OCI-LY3 (cell line): Measurements from ENCODE around the gene CMTM2.

Source experiments
- H2AFZ ChIP-seq: fragments of 200-600, 300-600 bp; shearing (Covaris generic); 2 replicates; pipeline ENCODE4 v1.6.0; 2014; ENCODE audit warnings: antibody characterized with exemption, low read depth, low read length
- H3K27ac ChIP-seq: fragments of 200-600, 300-600 bp; sonication (generic); 2 replicates; pipeline ENCODE4 v1.5.1; 2014; ENCODE audit warnings: mild to moderate bottlenecking, low read length, moderate library complexity, mixed read lengths
- H3K27me3 ChIP-seq: fragments of 200-600, 300-600 bp; sonication (generic); 2 replicates; pipeline ENCODE4 v1.6.1; 2014; ENCODE audit warnings: low read depth, low read length, mixed read lengths
- H3K36me3 ChIP-seq: fragments of 200-600, 300-600 bp; sonication (generic); replicated peaks from 2 replicates; pipeline ENCODE3; 2014; ENCODE audit warnings: low read depth, low read length, mixed read lengths
- H3K4me1 ChIP-seq: fragments of 300-600, 200-600 bp; sonication (generic); 2 replicates; pipeline ENCODE4 v1.6.1; 2014; ENCODE audit warnings: low read length, mixed read lengths
- H3K4me2 ChIP-seq: fragments of 200-600, 300-600 bp; sonication (generic); 2 replicates; pipeline ENCODE4 v1.6.1; 2014; ENCODE audit warnings: low read length, mixed read lengths
- H3K4me3 ChIP-seq: fragments of 300-600, 200-600 bp; sonication (generic); 2 replicates; pipeline ENCODE4 v1.5.1; 2014; ENCODE audit warnings: antibody characterized with exemption, mild to moderate bottlenecking, low read length, moderate library complexity
- H3K79me2 ChIP-seq: fragments of 300-600, 200-600 bp; shearing (Covaris generic); 2 replicates; pipeline ENCODE4 v1.6.1; 2014; ENCODE audit warnings: mild to moderate bottlenecking, low read length, mixed read lengths
- H3K9ac ChIP-seq: fragments of 300-600, 200-600 bp; shearing (Covaris generic); 2 replicates; pipeline ENCODE4 v1.6.0; 2014; ENCODE audit warnings: mild to moderate bottlenecking, low read length, moderate library complexity
- H3K9me3 ChIP-seq: fragments of 200-600, 300-600 bp; shearing (Covaris generic); 2 replicates; pipeline ENCODE4 v1.6.1; 2014; ENCODE audit warnings: low read length, mixed read lengths; ENCODE audit not compliant: insufficient read depth
- H4K20me1 ChIP-seq: fragments of 200-600, 300-600 bp; sonication (generic); 2 replicates; pipeline ENCODE4 v1.6.1; 2016; ENCODE audit warnings: low read length, mixed read lengths; ENCODE audit not compliant: insufficient read depth
- CTCF ChIP-seq: fragments of 200-600, 300-600 bp; sonication (generic); IDR thresholded peaks from 2 replicates; pipeline ENCODE4 v1.5.1; 2014; ENCODE audit warnings: antibody characterized with exemption, low read length, low read depth
- EZH2phosphoT487 ChIP-seq: fragments of 200-600 bp; shearing (Covaris generic); IDR thresholded peaks from 2 replicates; pipeline ENCODE4 v1.6.1; 2018; ENCODE audit warnings: antibody characterized with exemption, mixed run types, low read depth

The CMTM2 gene

DNA sequence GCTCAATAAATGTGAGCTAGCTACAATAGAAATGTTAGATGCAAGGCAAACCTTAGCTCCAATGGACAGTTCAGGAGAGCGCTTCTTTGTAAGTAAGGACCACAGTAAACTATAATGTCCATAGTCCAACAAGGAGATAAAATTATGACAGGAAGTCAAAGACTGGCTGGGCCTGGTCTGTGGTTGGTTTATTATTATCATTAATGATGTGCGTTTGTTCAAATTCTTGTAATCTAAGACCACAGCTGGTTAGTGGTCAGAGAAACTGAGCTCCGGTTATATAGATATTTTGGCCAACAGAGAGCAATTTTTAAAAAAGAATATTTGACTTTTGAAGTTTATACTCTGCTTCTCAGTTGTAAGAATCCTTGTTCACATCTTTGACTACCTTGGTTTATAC, 4.7 kb upstream of the CMTM2 start:
- TF ChIP-seq CTCF (no peak), EZH2phosphoT487 (no peak)
- no peak overlapping the region for H3K4me2 ChIP-seq
- no peaks in the 10 kb centered on the region for H3K36me3 ChIP-seq
- no peaks in the 10 kb centered on the region for H3K79me2 ChIP-seq
- H3K4me3 ChIP-seq, result no peak overlapping the region
- H4K20me1 ChIP-seq, result no peaks in the 10 kb centered on the region
- H3K4me1 ChIP-seq, result no peaks in the 10 kb centered on the region
- H3K27ac ChIP-seq, result no peak overlapping the region
- no peaks in the 10 kb centered on the region for H3K27me3 ChIP-seq
- no peaks in the 10 kb centered on the region for H3K9me3 ChIP-seq
- H3K9ac ChIP-seq, result no peak overlapping the region
- no peak overlapping the region for H2AFZ ChIP-seq

DNA sequence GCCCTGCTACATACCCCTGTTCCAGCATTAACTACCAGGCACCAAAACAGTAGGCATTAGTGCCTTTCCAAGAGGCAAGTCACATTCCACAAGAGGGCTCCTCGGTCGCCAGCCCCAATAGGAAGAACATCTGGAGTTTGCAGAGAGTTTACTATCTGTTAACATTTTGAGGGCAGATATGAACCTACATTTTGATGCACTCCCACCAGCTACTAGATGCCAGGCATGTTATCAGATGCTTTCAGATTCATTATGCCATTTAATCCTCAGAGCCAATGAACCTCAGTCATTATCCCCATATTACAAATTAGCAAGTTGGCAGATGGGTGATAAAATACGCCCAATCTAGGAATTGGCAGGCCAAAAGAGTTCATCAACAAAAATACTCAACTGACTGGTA, 4.2 kb upstream of the CMTM2 start:
- Histone ChIP-seq H3K36me3 (no peaks in the 10 kb centered on the region), H2AFZ (no peak overlapping the region), H3K4me3 (no peak overlapping the region), H3K4me1 (no peaks in the 10 kb centered on the region), H4K20me1 (no peaks in the 10 kb centered on the region), H3K9me3 (no peaks in the 10 kb centered on the region), H3K4me2 (no peak overlapping the region), H3K27ac (no peak overlapping the region), H3K27me3 (no peaks in the 10 kb centered on the region), H3K79me2 (no peaks in the 10 kb centered on the region), H3K9ac (no peak overlapping the region)
- no peak for TF ChIP-seq CTCF
- no peak for TF ChIP-seq EZH2phosphoT487

- no peak overlapping the region for H3K4me2 ChIP-seq
- no peaks in the 10 kb centered on the region for H3K36me3 ChIP-seq
- 0 out of 2 replicates have a peak, but pooled peaks cover 3% of the 10 kb centered on the region for H3K27me3 ChIP-seq
- no peak overlapping the region for H3K4me3 ChIP-seq
- no peaks in the 10 kb centered on the region for H3K79me2 ChIP-seq
- H4K20me1 ChIP-seq, result no peaks in the 10 kb centered on the region
- H3K27ac ChIP-seq, result no peak overlapping the region
- H3K9ac ChIP-seq, result no peak overlapping the region
- no peak overlapping the region for H2AFZ ChIP-seq
- no peaks in the 10 kb centered on the region for H3K9me3 ChIP-seq
- no peak for TF ChIP-seq EZH2phosphoT487
- no peak for TF ChIP-seq CTCF
- H3K4me1 ChIP-seq, result no peaks in the 10 kb centered on the region
These were observed 3.0 kb upstream of the CMTM2 start for GRCh38 chr16:66576296-66576695.

- Histone ChIP-seq H3K79me2 (no peaks in the 10 kb centered on the region), H4K20me1 (no peaks in the 10 kb centered on the region), H3K27me3 (0 out of 2 replicates have a peak, but pooled peaks cover 3% of the 10 kb centered on the region), H3K36me3 (no peaks in the 10 kb centered on the region), H3K4me1 (peaks cover 2% of the 10 kb centered on the region; the same call in 1 of the 2 replicates), H3K9me3 (no peaks in the 10 kb centered on the region), H3K27ac (no peak overlapping the region), H3K4me3 (no peak overlapping the region), H3K9ac (no peak overlapping the region), H3K4me2 (no peak overlapping the region), H2AFZ (no peak overlapping the region)
- no peak for TF ChIP-seq EZH2phosphoT487
These were observed 1.4 kb downstream of the CMTM2 start for GRCh38 chr16:66580605-66581209.
